MM.1S (cell line): ENCODE results near the gene RPUSD2.

Source experiments
- DNase-seq: peaks from one replicate; pipeline ENCODE4 v3.0.0-alpha.2; 2015
- H2AFZ ChIP-seq: fragments of 300-600 bp; sonication (generic); 2 replicates; pipeline ENCODE4 v1.6.0; 2016; ENCODE audit warnings: antibody characterized with exemption, low read length
- H3F3A ChIP-seq: fragments of 300-600 bp; sonication (generic); 2 replicates; pipeline ENCODE4 v1.6.1; 2016; ENCODE audit warnings: mild to moderate bottlenecking, antibody characterized with exemption, low read length, moderate library complexity, mixed read lengths; ENCODE audit not compliant: insufficient read depth
- H3K27ac ChIP-seq: fragments of 300-600 bp; sonication (generic); 2 replicates; pipeline ENCODE4 v1.5.1; 2016; ENCODE audit warnings: mild to moderate bottlenecking, low read length
- H3K27me3 ChIP-seq: fragments of 300-600 bp; sonication (generic); replicated peaks from 2 replicates; pipeline ENCODE4 v1.6.0; 2016; ENCODE audit warnings: low read length; ENCODE audit not compliant: insufficient read depth
- H3K36me3 ChIP-seq: fragments of 300-600 bp; sonication (generic); replicated peaks from 2 replicates; pipeline ENCODE4 v1.6.1; 2016; ENCODE audit warnings: mild to moderate bottlenecking, low read length, mixed read lengths; ENCODE audit not compliant: insufficient read depth
- H3K4me1 ChIP-seq: fragments of 300-600 bp; sonication (generic); 2 replicates; pipeline ENCODE4 v1.6.1; 2016; ENCODE audit warnings: low read length, mixed read lengths
- H3K4me2 ChIP-seq: fragments of 300-600 bp; sonication (generic); 2 replicates; pipeline ENCODE4 v1.6.0; 2016; ENCODE audit warnings: low read depth, low read length
- H3K4me3 ChIP-seq: fragments of 300-600 bp; sonication (generic); 2 replicates; pipeline ENCODE4 v1.5.1; 2016; ENCODE audit warnings: low read length, mixed read lengths
- H3K79me2 ChIP-seq: fragments of 300-600 bp; sonication (generic); 2 replicates; pipeline ENCODE4 v1.6.1; 2016; ENCODE audit warnings: mixed run types, low read length, mixed read lengths
- H3K9ac ChIP-seq: fragments of 300-600 bp; sonication (generic); 2 replicates; pipeline ENCODE4 v1.6.1; 2016; ENCODE audit warnings: low read length, mixed read lengths
- H3K9me2 ChIP-seq: fragments of 300-600 bp; sonication (generic); replicated peaks from 2 replicates; pipeline ENCODE4 v1.6.1; 2016; ENCODE audit warnings: mild to moderate bottlenecking, low read length, mixed read lengths; ENCODE audit not compliant: insufficient read depth
- H3K9me3 ChIP-seq: fragments of 300-600 bp; sonication (generic); replicated peaks from 2 replicates; pipeline ENCODE4 v1.6.1; 2016; ENCODE audit warnings: mild to moderate bottlenecking, low read length, mixed read lengths; ENCODE audit not compliant: insufficient read depth
- H4K20me1 ChIP-seq: fragments of 300-600 bp; sonication (generic); 2 replicates; pipeline ENCODE4 v1.6.1; 2016; ENCODE audit warnings: mild to moderate bottlenecking, low read length, moderate library complexity, mixed read lengths; ENCODE audit not compliant: insufficient read depth
- CTCF ChIP-seq: fragments of 300-600 bp; sonication (generic); IDR thresholded peaks from 2 replicates; pipeline ENCODE4 v1.5.1; 2016; ENCODE audit warnings: antibody characterized with exemption, low read length, mixed read lengths
- EZH2 ChIP-seq: fragments of 300-600 bp; sonication (generic); optimal IDR thresholded peaks from 2 replicates; pipeline ENCODE3; 2017; ENCODE audit warnings: low read depth, mild to moderate bottlenecking, antibody characterized with exemption, low read length, mixed read lengths
- EZH2phosphoT487 ChIP-seq: fragments of 300-600 bp; sonication (generic); IDR thresholded peaks from 2 replicates; pipeline ENCODE4 v1.6.1; 2018; ENCODE audit warnings: antibody characterized with exemption, low read length

Gene RPUSD2

GRCh38 chr15:40543631-40544294, 25.3 kb upstream of the RPUSD2 start:
- H3K4me2 ChIP-seq: peak overlapping the region; percentile 49; the same call in 1 of the 2 replicates
- H3K27ac ChIP-seq: peak overlapping the region; percentile 91
- H3K4me3 ChIP-seq: no peak overlapping the region
- peak overlapping the region; percentile 43; the same call in 1 of the 2 replicates for H3K9ac ChIP-seq
- H4K20me1 ChIP-seq: no peaks in the 10 kb centered on the region
- H3K4me1 ChIP-seq: peaks cover 70% of the 10 kb centered on the region
- peaks cover 42% of the 10 kb centered on the region for H3K79me2 ChIP-seq
- H2AFZ ChIP-seq: no peak overlapping the region
- H3K9me2 ChIP-seq: no peaks in the 10 kb centered on the region
- peaks cover 61% of the 10 kb centered on the region for H3F3A ChIP-seq
- peak; percentile 71 for DNase-seq
- no peaks in the 10 kb centered on the region for H3K27me3 ChIP-seq
- H3K9me3 ChIP-seq: no peaks in the 10 kb centered on the region
- peaks cover 6% of the 10 kb centered on the region; the same call in 1 of the 2 replicates for H3K36me3 ChIP-seq
- TF ChIP-seq EZH2: no peak

- H4K20me1 ChIP-seq: no peaks in the 10 kb centered on the region
- peaks cover 86% of the 10 kb centered on the region for H3K4me1 ChIP-seq
- peaks cover 70% of the 10 kb centered on the region for H3F3A ChIP-seq
- peak overlapping the region; percentile 5; the same call in 1 of the 2 replicates for H3K4me2 ChIP-seq
- H3K9ac ChIP-seq: no peak overlapping the region
- peak overlapping the region; percentile 91; the same call in 1 of the 2 replicates for H3K27ac ChIP-seq
- H3K9me3 ChIP-seq: no peaks in the 10 kb centered on the region
- no peaks in the 10 kb centered on the region for H3K27me3 ChIP-seq
- peaks cover 7% of the 10 kb centered on the region; the same call in 1 of the 2 replicates for H3K36me3 ChIP-seq
- no peak for DNase-seq
- TF ChIP-seq EZH2phosphoT487 (no peak), CTCF (peak; percentile 24; the same call in 1 of the 2 replicates)
- H2AFZ ChIP-seq: no peak overlapping the region
- H3K9me2 ChIP-seq: no peaks in the 10 kb centered on the region
- peaks cover 47% of the 10 kb centered on the region for H3K79me2 ChIP-seq
- H3K4me3 ChIP-seq: no peak overlapping the region
Measured at GRCh38 chr15:40545457-40545856, 23.6 kb upstream of the RPUSD2 start.

GRCh38 chr15:40548610-40549009, 20.5 kb upstream of the RPUSD2 start:
- TF ChIP-seq EZH2phosphoT487 (no peak), EZH2 (no peak), CTCF (no peak)
- Histone ChIP-seq H3K27ac (peak overlapping the region; percentile 91; the same call in 1 of the 2 replicates), H3K9me2 (no peaks in the 10 kb centered on the region), H3F3A (peaks cover 78% of the 10 kb centered on the region), H3K9me3 (no peaks in the 10 kb centered on the region), H3K4me3 (no peak overlapping the region), H3K27me3 (no peaks in the 10 kb centered on the region), H2AFZ (no peak overlapping the region), H3K4me1 (peaks cover 86% of the 10 kb centered on the region), H3K79me2 (peaks cover 38% of the 10 kb centered on the region), H3K9ac (no peak overlapping the region), H3K36me3 (peaks cover 10% of the 10 kb centered on the region; the same call in 1 of the 2 replicates), H4K20me1 (no peaks in the 10 kb centered on the region), H3K4me2 (no peak overlapping the region)
- no peak for DNase-seq

GRCh38 chr15:40549894-40550293, 19.2 kb upstream of the RPUSD2 start:
- peaks cover 73% of the 10 kb centered on the region for H3K4me1 ChIP-seq

More at GRCh38 chr15:40549894-40550293, 19.2 kb upstream of the RPUSD2 start:
- Histone ChIP-seq H3K9me3 (no peaks in the 10 kb centered on the region), H3K27me3 (no peaks in the 10 kb centered on the region), H3K4me3 (peak overlapping the region; percentile 6; the same call in 1 of the 2 replicates), H3K9ac (peak overlapping the region; percentile 41), H3F3A (peaks cover 65% of the 10 kb centered on the region), H3K36me3 (peaks cover 10% of the 10 kb centered on the region), H3K27ac (peak overlapping the region; percentile 91), H3K4me2 (peak overlapping the region; percentile 54), H3K79me2 (peaks cover 47% of the 10 kb centered on the region), H2AFZ (no peak overlapping the region), H3K9me2 (no peaks in the 10 kb centered on the region), H4K20me1 (no peaks in the 10 kb centered on the region)
- no peak for TF ChIP-seq EZH2phosphoT487
- TF ChIP-seq CTCF: no peak
- no peak for TF ChIP-seq EZH2
- peak; percentile 31 for DNase-seq
